ENCODE data around the gene CHCHD6. TPM values are rescaled to one million over a fixed set of nuclear protein-coding genes. Genes with fewer than 3 reads are reported as not detected.

CHCHD6 gene
- total and polyA plus RNA-seq, 2 of the 4 experiments (the other 2 are of a cell fraction): 18.8 to 28.9 TPM

DNA sequence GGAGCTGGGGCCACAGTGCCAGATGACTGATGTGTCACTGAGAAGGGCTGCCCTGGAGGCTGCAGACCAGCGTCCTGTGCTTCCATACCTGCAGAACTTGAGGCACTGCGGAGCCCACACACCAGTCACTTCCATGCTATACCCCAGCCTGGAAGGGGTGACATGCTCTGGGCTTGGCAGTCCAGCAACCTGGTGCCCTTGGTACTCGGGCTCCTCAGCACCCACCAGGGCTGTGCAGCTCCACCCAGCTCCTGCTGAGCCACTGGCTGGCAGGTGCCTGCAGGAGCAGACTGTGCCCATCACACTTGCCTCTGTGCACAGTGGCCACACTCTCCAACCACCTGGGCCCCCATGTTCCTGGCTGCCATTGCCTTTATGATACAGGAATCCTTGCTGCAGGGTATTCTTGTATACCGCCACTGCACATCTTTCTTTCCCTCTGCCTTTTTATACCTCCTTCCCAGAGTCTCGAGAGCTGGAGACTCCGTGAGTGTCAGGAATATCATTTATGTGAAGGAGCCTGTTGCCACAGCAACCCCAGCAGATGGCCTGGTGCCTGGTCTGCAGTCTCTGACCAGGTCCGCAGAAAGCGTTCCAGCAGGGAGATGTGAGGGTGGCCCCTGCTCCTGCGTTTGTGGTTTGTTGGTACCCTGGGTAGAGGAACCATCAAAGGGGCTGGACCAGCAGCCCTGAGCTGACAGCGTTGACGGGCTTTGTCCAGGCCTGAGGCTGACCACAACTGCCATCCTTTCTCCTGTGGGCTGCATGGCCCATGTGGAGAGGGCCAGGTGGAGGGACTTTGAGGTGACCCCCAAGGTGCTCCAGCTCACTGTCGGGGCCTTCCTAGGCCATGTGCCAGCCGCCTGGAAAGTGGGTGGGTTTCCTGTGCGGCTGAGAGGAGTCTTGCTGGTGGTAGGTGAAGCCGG, 185.5 kb downstream of the CHCHD6 start:
- Histone ChIP-seq H3K23ac (ENCODE audit: low read depth, low read length) (no peak overlapping the region), H3K36me3 (ENCODE audit: control insufficient read depth, insufficient read depth, low read length) (no peaks in the 10 kb centered on the region), H3K4ac (ENCODE audit: low read depth, low read length) (no peak overlapping the region), H2BK20ac (ENCODE audit: low read depth, low read length) (no peak overlapping the region), H4K8ac (ENCODE audit: low read depth in 2 of 2, low read length in 2 of 2) (no peak overlapping the region), H2AK5ac (ENCODE audit: low read depth, low read length) (no peak overlapping the region), H2BK15ac (ENCODE audit: low read depth, low read length) (no peak overlapping the region), H4K5ac (ENCODE audit: low read depth, low read length) (no peak overlapping the region), H3K56ac (ENCODE audit: extremely low read depth, insufficient read depth, low read length) (no peak overlapping the region), H2AK9ac (replicated peaks; ENCODE audit: low read depth, low read length, poor library complexity) (no peak overlapping the region), H3K18ac (ENCODE audit: low read depth, low read length) (no peak overlapping the region), H4K91ac (ENCODE audit: insufficient read depth, low read depth, low read length) (no peak overlapping the region), H3K4me2 (ENCODE audit: low read depth, low read length) (no peak overlapping the region), H2BK120ac (ENCODE audit: low read depth, low read length) (no peak overlapping the region), H3K27me3 (ENCODE audit: control insufficient read depth, insufficient read depth, low read length) (no peaks in the 10 kb centered on the region), H3K9me1 (ENCODE audit: insufficient read depth, low read length) (peaks cover 6% of the 10 kb centered on the region; the same call in 1 of the 2 replicates), H2AFZ (replicated peaks; ENCODE audit: low read length, poor library complexity) (no peak overlapping the region), H3K27ac (ENCODE audit: insufficient read depth, low read length) (no peak overlapping the region), H3K4me1 (ENCODE audit: control insufficient read depth, insufficient read depth, low read length) (peaks cover 3% of the 10 kb centered on the region), H3K9me3 (ENCODE audit: control insufficient read depth, insufficient read depth, low read length) (no peaks in the 10 kb centered on the region), H3K9ac (ENCODE audit: low read depth, low read length) (no peak overlapping the region), H2BK5ac (ENCODE audit: low read depth, low read length, poor library complexity, severe bottlenecking) (no peak overlapping the region), H3K79me1 (ENCODE audit: low read depth in 1 of 2, low read length in 2 of 2) (no peaks in the 10 kb centered on the region), H4K20me1 (ENCODE audit: insufficient read depth, low read length) (no peaks in the 10 kb centered on the region), H3K4me3 (ENCODE audit: insufficient read depth, low read depth, low read length) (no peak overlapping the region), H3K14ac (replicated peaks; ENCODE audit: low read depth, low read length) (no peak overlapping the region)
- WGBS, 2 experiments (ENCODE audit: extremely low coverage in 2 of 2, insufficient read length in 1 of 2): 88% methylated on average over 5 of the region's 15 CpGs; no CpG with 5 or more reads in 1 of the 2 experiments
- no peak for TF ChIP-seq POLR2A (IDR thresholded peaks at IDR 0.05; ENCODE audit: low read depth, low read length)
- intact Hi-C loops (cut with micrococcal nuclease) (no loop called here), dilution Hi-C loops (cut with HindIII; ENCODE audit: low sequenced_read_pairs, unreplicated experiment) (no loop called here), in situ Hi-C loops (cut with MboI; ENCODE audit: low sequenced_read_pairs) (no loop called here)
- POLR2A ChIA-PET (ENCODE audit: unreplicated experiment): no interaction called here
- CTCF ChIA-PET: no interaction called here
- no peak for ATAC-seq (ENCODE audit: low read depth)
- DNase-seq: no peak
- no TSS peak for BruUV-seq (replicated peaks)

All from IMR-90 (cell line).